ENCODE results near the gene ATOH8.

Gene ATOH8

DNA sequence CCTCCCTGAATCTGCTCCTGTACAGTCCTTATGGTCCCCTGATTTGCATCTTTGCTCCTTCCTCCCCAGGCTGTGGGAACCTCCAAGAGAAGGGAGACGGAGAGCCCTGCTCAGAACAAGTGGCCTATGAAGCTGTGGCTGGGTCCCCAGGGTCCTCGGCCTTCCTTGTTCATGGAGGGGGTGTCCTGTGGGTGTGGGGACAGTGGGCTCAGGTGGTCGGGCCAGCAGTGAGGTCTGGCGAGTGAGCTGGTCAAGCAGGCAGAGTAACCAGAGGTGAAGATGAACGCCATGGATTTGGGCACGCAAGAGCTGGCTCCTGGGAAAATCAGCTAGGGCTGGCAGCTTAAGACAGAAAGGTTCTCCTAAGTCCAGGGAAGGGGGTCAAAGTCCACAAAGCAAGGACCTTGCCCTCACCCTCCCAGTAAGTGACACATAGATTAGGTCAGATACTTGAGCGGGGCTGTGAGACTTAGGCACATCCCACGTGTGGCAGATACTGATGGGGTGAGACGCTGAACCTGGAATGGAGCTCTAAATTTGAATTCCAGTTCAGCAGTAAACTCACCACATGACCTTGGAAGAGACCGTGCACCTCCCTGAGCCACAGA lies 34.8 kb upstream of the ATOH8 start:
- DNase-seq (ENCODE audit: low spot score), result no peak

DNA sequence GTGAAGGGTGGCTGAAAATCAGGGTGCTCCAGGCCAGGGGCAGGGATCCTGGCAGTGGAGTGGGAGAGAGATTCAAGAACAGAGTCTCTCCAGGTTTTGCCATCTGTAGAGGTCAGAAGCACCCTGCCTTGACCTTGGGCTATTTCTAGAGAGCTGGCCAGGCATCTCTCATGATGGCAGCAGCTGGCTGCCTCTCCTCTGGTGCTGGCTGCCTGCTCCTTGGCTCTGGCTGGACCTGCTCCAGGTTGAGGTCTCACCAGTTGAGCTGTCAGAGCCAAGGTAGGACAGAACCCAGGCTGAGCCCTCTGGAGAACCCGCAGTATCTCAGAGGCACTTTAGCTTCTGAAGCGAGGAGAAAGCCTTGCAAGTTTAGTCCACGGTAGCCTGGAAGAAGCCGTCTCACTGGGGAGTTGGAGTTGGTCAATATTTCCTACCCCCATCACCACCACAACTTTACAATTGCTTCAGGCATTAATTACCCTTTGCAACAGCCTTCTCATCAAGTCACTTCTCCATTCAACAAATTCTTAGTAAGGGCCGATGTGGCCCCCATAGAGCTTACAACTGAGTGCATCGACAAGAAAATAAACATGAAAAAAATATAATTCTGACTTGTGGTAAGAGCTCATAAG lies 34.1 kb upstream of the ATOH8 start:
- no peak for DNase-seq (ENCODE audit: low spot score)

DNA sequence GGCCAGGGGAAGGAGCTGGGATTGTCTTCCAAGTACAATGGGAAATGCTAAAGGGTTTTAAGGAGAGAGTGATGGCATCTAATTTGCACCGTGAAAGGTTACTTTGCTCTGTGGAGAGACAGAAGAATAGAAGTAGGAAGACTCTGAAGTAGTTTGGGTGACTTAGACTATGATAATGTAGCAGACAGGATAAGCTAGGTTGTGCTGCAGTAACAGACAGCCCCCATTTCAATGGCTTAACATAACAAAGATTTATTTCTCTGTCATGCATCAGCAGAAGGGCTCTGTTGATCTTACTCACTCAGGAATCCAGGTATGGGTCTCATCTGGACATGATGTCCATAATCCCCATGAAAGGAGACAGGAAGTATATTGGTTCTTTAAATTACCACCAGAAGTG lies 33.3 kb upstream of the ATOH8 start:
- no peak for DNase-seq (ENCODE audit: low spot score)

DNA sequence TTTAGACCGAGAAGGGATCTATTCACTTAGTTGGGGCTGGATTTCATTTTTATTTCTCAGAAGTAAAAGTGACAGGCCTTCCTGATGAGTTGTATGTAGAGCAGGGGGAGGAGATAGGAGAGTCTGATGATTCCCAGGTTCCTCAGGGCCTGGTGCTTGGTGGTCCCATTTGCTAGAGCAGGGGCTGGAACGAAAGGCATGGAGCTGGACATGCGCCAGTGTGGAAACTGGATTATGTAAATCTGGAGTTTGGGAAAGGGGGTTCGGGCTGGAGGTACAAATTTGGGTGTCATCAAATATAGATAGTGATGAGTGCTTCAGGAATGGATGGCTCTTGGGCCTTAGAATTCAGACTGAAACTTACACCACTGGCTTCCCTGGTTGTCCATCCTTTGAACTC lies 32.1 kb upstream of the ATOH8 start:
- no peak for DNase-seq (ENCODE audit: low spot score)

DNA sequence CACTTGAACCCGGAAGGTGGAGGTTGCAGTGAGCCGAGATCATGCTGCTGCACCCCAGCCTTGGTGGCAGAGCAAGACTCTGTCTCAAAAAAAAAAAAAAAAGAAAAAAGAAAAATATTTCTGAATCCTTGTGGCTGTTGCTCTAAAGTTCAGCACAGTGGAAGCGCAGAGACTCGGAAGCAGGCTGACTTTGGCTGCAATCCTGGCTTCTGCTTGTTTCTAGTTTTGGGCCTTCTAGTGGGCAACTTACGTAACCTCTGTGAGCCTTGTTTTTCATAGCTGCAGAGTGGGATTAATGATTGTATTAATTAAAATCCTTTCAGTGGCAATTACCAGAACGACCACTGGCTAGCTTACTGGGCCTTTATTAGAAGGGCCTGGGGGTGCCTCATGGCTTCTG lies 31.3 kb upstream of the ATOH8 start:
- no peak for DNase-seq (ENCODE audit: low spot score)

DNA sequence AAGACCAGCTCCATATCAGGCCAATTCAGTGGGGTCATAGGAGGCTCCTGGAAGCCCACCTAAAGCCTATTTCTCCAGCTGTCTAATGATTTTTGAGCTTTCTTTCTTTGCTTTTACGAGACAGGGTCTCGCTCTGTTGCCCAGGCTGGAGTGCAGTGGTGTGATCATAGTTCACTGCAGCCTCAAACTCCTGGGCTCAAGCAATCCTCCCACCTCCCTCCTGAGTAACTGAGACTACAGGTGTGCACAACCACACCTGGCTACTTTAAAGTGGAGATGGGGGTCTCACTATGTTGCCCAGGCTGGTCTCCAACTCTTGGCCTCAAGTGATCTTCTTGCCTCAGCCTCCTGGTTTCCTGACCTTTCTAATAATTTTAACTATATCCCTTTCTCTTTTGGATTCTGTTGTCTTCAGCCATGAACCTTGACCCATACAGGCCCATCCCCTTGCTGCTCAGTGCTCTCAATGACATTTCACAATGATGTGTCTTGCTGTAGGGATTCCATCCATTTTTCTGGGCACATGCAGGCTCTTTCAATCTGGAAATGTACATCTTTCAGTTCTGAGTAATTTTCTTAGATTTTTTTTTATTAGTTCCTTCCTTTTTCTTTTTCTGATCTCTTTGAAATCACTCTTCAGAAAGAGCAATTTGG lies 30.0 kb upstream of the ATOH8 start:
- DNase-seq (ENCODE audit: low spot score), result peak; percentile 72

DNA sequence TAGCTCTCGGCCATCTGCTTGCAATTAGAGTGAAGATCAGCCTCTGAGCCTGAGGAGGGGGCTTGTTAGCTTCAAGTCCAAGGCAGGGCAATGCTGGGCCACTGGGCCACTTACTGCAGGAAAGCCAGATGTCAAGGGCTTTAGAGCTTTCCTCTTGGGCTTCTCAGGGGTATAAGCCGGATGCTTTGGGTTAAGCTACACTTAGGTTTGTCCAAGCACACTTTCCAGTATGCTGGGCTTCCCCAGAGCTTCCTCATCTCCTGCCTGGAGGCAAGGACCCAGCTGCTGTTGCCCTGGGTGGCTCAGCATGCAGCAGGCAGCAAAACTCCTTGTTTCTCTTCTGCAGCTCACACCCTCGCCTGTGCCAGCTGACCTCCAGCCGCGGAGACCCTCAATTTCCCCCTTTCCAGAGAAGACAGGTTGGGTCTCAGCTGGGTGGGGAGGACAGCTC lies 29.0 kb upstream of the ATOH8 start:
- no peak for DNase-seq (ENCODE audit: low spot score)

DNA sequence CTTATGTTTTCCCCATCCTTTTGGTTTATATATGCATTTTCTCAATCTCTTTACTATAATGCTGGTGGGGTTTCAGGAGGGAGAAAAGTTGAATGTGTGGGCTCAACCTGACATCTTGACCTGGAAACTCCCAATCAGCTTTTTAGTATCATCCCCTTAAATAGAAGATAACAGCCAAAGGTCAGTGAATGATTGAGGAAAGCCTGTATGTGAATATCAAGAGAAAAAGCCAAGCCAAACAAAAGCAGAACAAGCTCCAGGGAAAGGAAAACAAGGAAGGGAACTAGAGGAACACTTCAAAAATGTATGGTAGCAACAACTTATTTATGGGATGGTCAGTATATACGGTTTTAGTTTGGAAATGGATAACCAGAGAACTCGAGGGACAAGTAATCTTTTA lies 28.3 kb upstream of the ATOH8 start:
- DNase-seq (ENCODE audit: low spot score), result no peak

DNA sequence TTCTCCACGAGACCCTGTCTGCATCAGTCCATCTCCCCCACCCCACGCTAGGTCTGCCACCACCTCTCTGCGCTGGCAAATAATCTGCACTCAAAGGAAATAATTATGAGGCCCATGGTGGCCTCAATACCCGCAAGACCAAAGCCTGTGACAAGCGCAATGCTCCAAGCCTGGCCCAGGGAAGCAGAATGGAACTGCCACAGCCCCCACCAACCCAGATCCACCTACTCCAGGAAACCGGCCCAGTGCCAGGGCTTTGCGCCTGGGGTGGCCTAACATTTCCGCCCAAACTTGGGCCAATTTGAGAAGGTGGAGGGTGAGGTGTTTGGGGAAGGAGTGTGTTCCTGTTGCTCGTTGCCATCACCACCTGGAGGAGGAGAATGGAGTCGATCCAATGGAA lies 26.0 kb upstream of the ATOH8 start:
- no peak for DNase-seq (ENCODE audit: low spot score)

DNA sequence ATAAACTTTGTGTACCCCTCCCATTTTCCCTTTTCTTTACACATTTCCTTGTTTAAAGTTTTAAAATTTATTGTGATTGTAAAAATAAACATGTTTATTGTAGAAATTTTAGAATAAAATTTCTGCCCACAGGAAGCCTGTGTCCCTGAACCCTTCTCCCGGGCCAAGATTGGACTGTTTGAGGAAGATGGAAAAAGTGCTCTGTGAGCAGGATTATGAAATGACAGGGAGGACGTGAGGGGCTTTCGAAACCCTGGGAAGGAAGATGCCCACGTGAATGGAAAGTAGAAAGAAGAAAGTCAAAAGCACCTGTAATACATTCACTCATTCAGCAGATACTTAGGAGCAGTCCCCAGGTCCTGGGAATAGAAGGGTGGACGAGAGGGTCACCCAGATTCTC lies 25.4 kb upstream of the ATOH8 start:
- no peak for DNase-seq (ENCODE audit: low spot score)

DNA sequence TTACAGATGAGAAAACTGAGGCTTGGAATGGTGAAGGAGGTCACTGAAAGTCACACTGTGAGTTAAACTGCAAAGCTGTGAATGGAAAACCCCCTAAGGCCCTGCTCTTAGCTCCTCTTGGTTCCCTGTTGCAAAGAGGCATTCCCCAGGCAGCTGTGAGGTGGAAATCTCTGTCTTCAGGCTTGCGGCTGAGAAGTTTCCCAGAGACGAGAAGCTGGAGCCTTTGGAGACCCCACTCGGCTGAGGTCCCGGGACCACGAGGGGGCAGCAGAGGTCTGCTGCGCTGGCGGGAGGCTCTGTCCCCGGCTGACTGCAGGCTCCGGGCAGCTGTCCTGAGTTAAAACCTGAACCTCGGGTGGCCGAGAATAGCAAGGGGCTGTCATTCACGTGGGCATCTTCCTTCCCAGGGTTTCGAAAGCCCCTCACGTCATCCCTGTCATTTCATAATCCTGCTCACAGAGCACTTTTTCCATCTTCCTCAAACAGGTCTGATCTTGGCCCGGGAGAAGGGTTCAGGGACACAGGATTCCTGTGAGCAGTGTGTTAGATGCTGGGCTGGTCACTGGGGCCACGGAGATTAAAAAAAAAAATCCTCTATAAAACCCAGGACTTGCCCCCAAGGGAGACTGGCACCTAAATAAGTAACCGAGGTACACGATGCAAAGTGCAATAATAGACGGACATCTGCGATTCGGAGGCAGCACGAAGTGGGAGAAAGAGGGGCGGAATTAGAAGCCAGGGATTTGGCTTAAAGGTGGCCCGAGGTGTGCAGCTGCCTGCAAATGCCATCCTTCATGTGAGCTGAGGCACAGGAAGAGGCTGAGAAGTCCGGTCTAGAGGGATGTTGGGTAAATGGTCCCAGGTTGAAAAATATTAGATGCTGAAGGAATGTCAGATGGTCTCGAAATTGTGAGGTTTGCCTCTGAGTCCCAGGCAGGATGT lies 24.6 kb upstream of the ATOH8 start:
- DNase-seq (ENCODE audit: low spot score), result peak; percentile 91

DNA sequence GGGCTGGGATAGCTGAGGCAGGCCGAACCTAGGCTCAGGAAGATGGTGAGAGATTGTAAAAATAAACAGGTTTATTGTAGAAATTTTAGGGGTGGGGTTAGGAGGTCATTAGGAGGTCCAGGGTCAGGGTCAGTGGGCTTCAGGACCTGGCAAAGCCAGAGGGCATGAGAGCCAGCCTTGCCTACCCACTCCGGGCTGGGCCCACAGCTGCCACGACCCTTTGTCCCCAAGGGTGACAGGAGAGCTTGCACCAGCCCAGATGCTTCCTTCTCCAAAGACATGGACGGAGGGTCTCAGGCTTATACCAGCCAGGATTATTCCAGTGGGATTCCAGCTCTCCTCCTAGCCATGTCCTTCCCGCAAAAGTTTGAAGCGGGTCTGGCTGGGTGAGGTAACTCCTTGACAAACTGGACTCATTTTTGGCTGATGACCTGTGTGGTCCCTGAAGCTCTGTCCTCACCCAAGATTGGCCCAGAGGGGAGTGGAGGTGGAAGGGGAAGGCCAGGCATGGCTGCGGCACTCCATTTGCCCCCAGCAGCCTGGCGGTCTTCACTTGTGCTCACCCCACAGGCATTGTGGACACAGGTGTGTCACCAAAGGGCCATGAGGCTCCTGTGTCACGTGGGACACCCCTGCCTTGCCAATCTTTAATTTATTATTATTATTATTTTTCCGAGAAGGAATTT lies 23.8 kb upstream of the ATOH8 start:
- DNase-seq (ENCODE audit: low spot score), result no peak

DNA sequence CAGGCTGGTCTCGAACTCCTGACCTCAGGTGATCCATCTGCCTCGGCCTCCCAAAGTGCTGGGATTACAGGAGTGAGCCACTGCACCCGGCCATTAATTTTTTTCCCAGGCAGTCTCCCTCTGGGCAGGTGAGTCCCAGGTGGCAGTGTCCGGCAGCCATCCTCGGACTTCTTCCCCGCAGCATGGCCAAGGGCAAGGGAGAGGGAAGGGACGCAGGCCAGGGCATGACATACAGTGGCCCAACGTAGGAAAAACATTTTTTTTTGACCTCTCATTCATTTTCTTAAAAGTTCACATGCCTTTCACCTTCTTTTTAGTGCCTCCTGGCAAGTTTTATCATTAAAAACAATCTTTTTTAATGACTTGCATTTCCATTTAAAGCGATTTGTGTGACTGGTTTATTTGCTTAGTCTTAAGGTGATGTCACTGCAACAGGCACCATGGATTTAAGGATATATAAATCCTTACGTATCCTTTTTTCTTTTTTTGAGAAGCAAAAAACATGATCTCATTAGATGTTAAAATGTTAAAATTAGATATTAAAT lies 23.0 kb upstream of the ATOH8 start:
- DNase-seq (ENCODE audit: low spot score), result no peak

DNA sequence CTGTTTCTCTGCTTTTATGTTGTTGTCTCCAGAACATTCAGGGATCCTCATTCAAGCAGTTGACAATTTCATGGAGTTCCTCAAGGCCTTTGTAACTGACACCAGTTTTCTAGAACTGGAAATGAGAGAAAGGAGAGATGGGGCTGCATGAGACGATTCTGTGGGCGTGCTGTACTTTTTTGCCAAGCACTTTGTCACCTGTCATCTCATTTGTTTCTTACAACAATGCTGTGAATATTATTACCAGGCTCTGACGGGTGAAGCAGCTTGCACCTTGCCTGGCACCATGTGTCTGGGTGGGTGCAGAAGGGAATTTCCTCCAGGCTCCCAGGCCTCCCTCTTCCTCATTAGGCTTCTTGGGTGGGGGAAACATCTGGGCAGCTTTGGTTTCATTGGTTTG lies 22.2 kb upstream of the ATOH8 start:
- no peak for DNase-seq (ENCODE audit: low spot score)

DNA sequence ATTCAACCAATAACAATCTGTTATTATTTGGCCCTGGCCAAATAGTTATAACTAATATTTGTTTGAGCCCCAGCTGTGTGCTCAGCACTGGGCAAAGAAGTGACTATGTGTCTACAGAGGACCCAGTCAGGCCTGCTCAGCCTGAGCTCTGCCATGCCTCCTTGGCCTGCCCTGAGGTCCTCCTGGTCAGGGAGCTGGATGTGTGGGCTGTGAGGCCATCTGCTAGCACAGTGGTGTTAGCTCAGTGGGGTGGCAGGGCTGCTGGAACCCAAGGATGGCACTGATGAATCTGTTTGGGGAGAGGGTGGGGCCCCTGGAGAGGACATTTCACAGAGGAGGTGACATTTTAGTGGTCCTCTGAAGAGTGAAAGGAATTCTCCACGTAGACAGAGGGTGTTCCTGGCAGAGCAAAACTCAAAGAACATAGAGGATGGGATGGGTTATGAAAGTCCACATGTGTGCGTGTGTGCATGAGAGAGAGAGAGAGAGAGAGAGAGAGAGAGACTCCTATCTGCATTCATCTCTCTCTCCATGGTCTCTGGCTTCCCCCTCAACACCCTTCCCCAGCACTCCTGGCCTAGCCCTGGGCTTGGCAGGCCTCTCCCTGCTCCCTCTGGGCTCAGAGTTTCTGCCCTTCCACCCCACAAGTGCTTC lies 21.2 kb upstream of the ATOH8 start:
- DNase-seq (ENCODE audit: low spot score), result no peak

DNA sequence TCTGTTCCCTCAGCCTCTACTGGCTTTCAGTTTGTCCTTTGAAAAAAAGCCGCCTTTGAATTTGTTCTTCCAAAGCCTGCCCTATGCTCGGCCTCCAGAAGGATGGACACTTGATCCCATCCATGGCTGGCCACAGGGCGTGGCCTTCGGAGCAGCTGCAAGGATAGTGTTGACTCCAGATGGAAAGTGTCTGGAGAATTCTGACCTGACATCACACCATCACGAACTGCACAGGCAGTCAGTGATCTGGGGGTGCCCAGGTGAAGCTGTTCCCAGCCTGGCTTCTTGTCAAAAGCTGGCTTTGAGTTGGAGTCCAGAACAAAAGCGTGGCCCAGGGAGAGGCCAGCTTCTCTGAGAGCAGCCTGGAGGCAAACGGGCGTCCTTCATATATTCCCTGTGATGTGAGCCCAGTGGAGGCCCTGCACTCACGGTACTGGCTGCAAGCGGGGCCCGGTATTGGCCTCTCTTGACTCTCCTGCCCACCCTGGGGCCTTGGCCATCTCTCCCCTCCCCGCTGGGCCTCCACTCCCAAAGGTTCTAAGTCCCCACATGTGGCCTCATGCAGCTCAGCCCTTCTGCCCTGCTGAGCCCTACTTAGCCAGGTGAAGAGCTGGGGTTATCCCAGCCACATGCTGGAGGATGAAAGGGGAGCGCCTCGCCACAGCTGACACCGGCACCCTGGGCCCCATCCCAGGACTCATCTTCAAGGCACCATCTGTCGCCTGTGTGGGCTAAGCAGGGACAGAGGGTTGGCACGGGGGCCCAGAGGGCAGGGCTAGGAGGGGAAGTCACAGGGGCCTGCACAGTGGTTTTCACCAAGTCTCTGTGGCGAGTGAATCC lies 20.4 kb upstream of the ATOH8 start:
- no peak for DNase-seq (ENCODE audit: low spot score)

DNA sequence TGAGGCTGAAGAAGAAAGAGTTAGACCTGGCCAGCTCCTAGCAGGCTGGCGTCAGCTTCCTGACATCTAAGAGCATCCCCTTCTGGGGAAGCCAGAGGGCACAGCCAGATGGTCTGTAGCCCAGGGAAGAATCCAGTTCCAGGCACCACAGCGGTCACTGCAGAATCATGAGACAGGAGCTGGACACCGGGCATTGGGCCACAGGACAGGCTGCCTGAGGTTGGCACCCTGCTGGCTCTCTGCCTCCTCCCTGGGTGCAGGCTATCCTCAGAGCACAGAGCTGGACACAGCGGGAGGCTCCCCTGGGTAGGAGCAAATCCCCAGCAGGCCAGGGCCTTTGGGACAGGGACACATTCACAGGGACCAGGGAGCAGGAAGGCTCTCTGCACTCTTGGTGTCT lies 19.8 kb upstream of the ATOH8 start:
- no peak for DNase-seq (ENCODE audit: low spot score)

DNA sequence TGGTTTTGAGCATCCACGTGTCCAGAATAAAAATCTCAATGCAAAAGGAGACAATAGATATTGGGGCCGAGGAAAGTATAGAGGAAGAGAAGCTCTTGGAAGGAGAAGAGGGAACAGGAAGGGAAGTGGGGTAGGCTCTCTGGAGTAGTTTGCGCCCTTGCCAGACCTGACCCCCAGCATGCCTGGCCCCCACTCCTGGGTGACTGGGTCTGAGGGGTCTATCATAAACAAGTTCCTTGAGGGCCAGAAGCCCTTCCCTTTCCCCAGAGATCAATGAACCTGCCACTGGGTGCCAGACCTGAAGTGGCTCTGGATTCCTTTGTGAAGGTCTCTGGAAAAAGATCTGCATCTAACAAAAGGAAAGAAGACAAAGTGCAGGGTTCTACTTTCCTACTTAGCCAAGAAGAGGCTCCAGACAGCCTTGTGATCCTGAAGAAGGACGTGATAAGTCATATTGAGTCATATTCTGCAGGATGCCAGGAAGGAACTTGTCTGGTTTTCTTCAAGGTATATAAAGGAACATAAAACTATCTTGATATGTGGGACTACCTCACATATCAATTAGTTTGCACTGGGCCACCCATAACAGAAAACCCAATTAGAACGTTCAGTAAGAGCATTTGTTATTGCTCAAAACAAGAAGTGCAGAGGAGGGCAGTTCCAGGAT lies 18.7 kb upstream of the ATOH8 start:
- DNase-seq (ENCODE audit: low spot score), result no peak

DNA sequence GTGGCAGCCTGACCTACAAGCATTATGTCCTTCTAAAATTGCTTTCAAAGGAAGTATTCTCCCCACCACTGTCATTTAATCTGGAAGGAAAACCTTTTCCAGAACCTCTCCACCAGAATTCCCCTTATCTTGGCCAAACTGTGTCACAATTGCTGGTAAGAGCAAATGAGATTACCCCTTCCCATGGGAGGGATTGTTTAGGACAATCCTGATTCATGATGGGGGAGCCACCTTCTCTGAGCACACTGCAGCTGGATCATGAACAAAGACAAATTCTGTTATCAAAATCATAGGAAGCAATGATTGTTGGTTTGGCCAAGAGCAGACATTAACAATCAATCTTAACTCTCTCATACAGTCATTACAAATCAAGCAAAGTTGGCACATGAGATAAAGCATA lies 18.1 kb upstream of the ATOH8 start:
- no peak for DNase-seq (ENCODE audit: low spot score)
